Thyroid gland (tissue), 4 donors: ENCODE results near the gene HUWE1. TPM values are rescaled to one million over a fixed set of nuclear protein-coding genes. Genes with fewer than 3 reads are reported as not detected.

Experiments used
- DNase-seq, 2 donors: peaks; one replicate each; pipeline ENCODE4 v3.0.0-alpha.2; 2019
- H3K27ac ChIP-seq, 3 donors: fragments of 200-600 bp; sonication (generic); 1 replicate in 2 of 3; 2 replicates in 1 of 3; pipeline ENCODE4 v1.5.1; 2016 to 2019; ENCODE audit warnings: mild to moderate bottlenecking in 1 of 3, moderate library complexity in 1 of 3
- H3K27me3 ChIP-seq: fragments of 200-600 bp; sonication (generic); one replicate; pipeline ENCODE4 v1.5.1; 2019
- H3K36me3 ChIP-seq, 2 donors: fragments of 200-600 bp; sonication (generic); one replicate each; pipeline ENCODE4 v1.5.1; 2016 to 2019
- H3K4me1 ChIP-seq, 2 donors: fragments of 200-600 bp; sonication (generic); one replicate each; pipeline ENCODE4 v1.5.1; 2017 to 2019
- H3K4me3 ChIP-seq, 3 donors: fragments of 200-600 bp; sonication (generic); replicated peaks in 1 of 3; 1 replicate in 2 of 3; 2 replicates in 1 of 3; pipeline ENCODE4 v1.5.1; 2016; ENCODE audit warnings: mild to moderate bottlenecking in 1 of 3
- H3K9me3 ChIP-seq: fragments of 200-600 bp; sonication (generic); one replicate; pipeline ENCODE4 v1.5.1; 2017
- CTCF ChIP-seq, 6 experiments: fragments of 200-600 bp in 3 of 6; fragments of 450-650 bp in 3 of 6; sonication (generic) in 3 of 6; IDR thresholded peaks; one replicate each; pipeline ENCODE4 v1.5.1; 2016 to 2019; ENCODE audit warnings: antibody characterized with exemption in 6 of 6, mild to moderate bottlenecking in 2 of 6, inconsistent platforms in 1 of 6, moderate library complexity in 1 of 6
- POLR2A ChIP-seq, 2 donors: fragments of 450-650 bp; IDR thresholded peaks; one replicate each; pipeline ENCODE4 v1.6.1; 2017; ENCODE audit warnings: antibody characterized with exemption in 2 of 2, mild to moderate bottlenecking in 2 of 2, moderate library complexity in 1 of 2
- WGBS, 2 donors: methylation state at CpG; one replicate each; pipeline ENCODE4 v1.1.5; 2017; 5-methylcytosine and 5-hydroxymethylcytosine counted together
- intact Hi-C: fragments of 100-400 bp; cut with DNase I; formaldehyde crosslinking; loops from one replicate; pipeline ENCODE4 v1.15.1; 2023
- total RNA-seq, 4 donors: library from RNA; depleted of rRNA; stranded (reverse); fragments of >200 nt; gene quantifications; one replicate each; pipeline ENCODE4 v1.2.3, GENCODE V29; 2016

HUWE1 gene
- total RNA-seq, 4 donors from 2014 or later: 101 to 165 (median 151) TPM

- Histone ChIP-seq H3K4me1 (no peaks in the 10 kb centered on the region), H3K27me3 (no peaks in the 10 kb centered on the region), H3K27ac (no peak overlapping the region), H3K36me3 (peaks cover 49 to 65% of the 10 kb centered on the region in 2 donors), H3K4me3 (no peak overlapping the region), H3K9me3 (no peaks in the 10 kb centered on the region)
- intact Hi-C loops: no loop called here
- DNase-seq: no peak
- TF ChIP-seq CTCF (IDR thresholded peaks at IDR 0.05): no peak
- TF ChIP-seq POLR2A (IDR thresholded peaks at IDR 0.05): no peak
- 93 to 95% methylated on average over 9 of the region's 9 CpGs for WGBS, 2 donors
Observed at GRCh38 chrX:53584891-53585290, 101.6 kb downstream of the HUWE1 start.

DNA sequence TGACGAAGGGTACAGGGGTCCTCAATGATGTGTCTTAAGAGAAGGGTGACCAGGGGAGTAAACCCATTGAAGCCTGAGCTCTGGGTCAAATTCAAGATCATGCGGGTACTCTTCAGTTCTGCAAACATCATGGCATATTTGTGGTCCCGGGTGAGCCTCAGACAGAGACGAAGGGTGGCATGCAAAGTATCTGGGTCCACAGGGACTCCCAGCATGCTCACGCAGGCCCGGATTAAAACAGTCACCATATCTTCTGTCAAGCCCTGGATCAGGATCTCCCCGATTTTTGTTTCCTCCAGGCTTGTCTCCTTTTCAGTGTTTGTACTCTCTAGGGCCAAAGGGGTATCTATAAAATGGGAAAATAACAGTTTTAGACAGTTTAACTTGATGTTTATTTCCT is 102.9 kb downstream of the HUWE1 start:
- intact Hi-C loops: no loop called here
- no peak for DNase-seq
- Histone ChIP-seq H3K4me1 (no peaks in the 10 kb centered on the region), H3K27me3 (no peaks in the 10 kb centered on the region), H3K9me3 (no peaks in the 10 kb centered on the region), H3K4me3 (no peak overlapping the region), H3K27ac (no peak overlapping the region), H3K36me3 (peaks cover 38 to 56% of the 10 kb centered on the region in 2 donors)
- WGBS, 2 donors: 96 to 100% methylated on average over 7 of the region's 7 CpGs
- TF ChIP-seq POLR2A (IDR thresholded peaks at IDR 0.05) (no peak), CTCF (IDR thresholded peaks at IDR 0.05) (no peak)

DNA sequence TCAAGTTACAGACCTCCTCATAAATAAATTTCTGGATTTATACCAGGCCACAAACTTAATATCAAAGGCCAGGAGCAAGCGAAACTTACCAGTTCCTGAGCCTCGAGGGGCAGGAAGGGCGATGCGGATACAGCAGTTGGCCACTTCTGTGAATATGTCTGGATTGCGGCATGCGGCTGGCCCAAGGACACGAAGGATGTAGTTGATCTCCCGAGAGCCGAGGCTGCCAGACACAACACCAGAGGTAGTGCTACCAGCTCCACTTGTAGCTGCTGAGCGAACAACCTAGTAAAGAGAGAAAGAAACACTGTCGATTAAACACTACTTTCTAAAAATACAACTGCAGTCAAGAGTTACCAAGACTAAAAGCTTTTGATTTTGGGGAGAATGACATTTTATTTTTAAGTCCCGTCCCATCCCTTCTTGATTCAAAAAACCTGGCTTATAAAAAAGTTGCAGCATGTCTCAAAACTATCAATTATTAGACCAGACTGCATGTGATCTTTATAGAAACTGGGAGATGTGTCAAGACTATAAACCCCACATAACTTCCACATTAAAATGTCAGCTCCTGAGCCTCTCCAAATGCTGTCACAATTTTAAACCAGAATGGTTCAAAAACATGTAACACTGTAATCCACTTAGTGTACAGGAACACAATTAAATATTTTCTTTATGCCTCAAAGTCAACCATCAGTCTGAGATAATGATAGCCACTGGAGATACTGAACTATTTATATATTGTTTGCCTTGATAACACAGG is 105.6 kb downstream of the HUWE1 start:
- no peaks in the 10 kb centered on the region for H3K4me1 ChIP-seq
- H3K36me3 ChIP-seq: peaks cover 28 to 31% of the 10 kb centered on the region in 2 donors
- intact Hi-C loops: no loop called here
- H3K4me3 ChIP-seq: no peak overlapping the region
- H3K27me3 ChIP-seq: no peaks in the 10 kb centered on the region
- WGBS, 2 donors: 94 to 97% methylated on average over 12 of the region's 12 CpGs
- no peak for TF ChIP-seq POLR2A (IDR thresholded peaks at IDR 0.05)
- TF ChIP-seq CTCF (IDR thresholded peaks at IDR 0.05): no peak
- no peak for DNase-seq
- no peak overlapping the region for H3K27ac ChIP-seq
- no peaks in the 10 kb centered on the region for H3K9me3 ChIP-seq

GRCh38 chrX:53571494-53571893 is 115.0 kb downstream of the HUWE1 start:
- no peak for DNase-seq
- TF ChIP-seq POLR2A (IDR thresholded peaks at IDR 0.05) (no peak), CTCF (IDR thresholded peaks at IDR 0.05) (no peak)
- H3K36me3 ChIP-seq: peaks cover 30 to 43% of the 10 kb centered on the region in 2 donors
- intact Hi-C loops: no loop called here
- H3K4me1 ChIP-seq: no peaks in the 10 kb centered on the region
- H3K27ac ChIP-seq: no peak overlapping the region
- H3K4me3 ChIP-seq: no peak overlapping the region
- H3K9me3 ChIP-seq: no peaks in the 10 kb centered on the region
- H3K27me3 ChIP-seq: no peaks in the 10 kb centered on the region

DNA sequence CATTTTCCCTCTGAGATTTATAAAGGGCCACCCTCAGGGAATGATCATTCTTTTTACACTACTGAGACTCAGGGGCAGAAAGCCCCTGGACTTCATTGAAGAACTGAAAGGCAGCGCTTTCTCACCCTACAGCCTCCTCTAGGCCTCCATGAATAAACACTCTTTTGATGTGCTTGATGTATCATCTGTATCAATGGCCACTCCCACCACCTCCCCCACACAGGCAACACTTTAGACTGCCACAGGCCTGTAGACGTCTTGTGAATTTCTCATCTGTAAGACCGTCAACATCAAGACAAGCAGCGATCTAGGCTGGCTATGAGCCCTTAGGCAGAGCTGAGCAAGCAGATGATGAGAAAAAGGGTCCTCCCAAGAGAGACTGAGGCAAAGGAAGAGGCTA is 123.2 kb downstream of the HUWE1 start:
- Histone ChIP-seq H3K27me3 (no peaks in the 10 kb centered on the region), H3K27ac (no peak overlapping the region), H3K4me1 (no peaks in the 10 kb centered on the region), H3K36me3 (peaks cover 34 to 78% of the 10 kb centered on the region in 2 donors), H3K9me3 (no peaks in the 10 kb centered on the region), H3K4me3 (no peak overlapping the region)
- WGBS, 2 donors: 94 to 97% methylated on average over 4 of the region's 4 CpGs
- no peak for DNase-seq
- intact Hi-C loops: no loop called here
- no peak for TF ChIP-seq CTCF (IDR thresholded peaks at IDR 0.05)
- TF ChIP-seq POLR2A (IDR thresholded peaks at IDR 0.05): no peak
